ENCODE results near the gene TAS2R7. TPM values are rescaled to one million over a fixed set of nuclear protein-coding genes. Genes with fewer than 3 reads are reported as not detected.

TAS2R7 gene
- total and polyA plus RNA-seq, 2 experiments from 2014 or later = not detected

DNA sequence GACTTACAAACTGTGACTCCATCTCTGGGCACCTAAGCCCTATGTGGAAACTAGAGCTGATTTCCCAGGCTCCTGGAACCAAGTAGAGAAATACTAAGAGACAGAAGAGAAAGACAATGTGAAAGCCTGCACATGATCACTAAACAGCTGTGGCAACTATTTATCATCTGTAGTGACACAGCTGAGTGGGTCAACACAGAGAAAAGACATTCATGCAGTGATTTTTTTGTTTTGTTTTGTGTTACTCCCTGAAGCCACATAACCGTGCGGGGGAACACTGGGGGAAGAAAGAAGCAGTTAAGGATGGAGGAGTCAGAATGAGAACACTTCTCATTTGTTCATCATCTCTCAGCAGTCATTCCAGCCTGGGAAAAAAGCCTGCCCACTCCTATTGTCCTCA lies 45.3 kb upstream of the TAS2R7 start:
- H2AFZ ChIP-seq = no peak overlapping the region
- no peak overlapping the region for H3K27ac ChIP-seq (ENCODE audit: low read depth)
- no peak overlapping the region for H3K4me3 Mint-ChIP-seq

More for the DNA sequence above, 45.3 kb upstream of the TAS2R7 start:
- Histone ChIP-seq H3K4me2 (no peak overlapping the region), H3F3A (replicated peaks; ENCODE audit: low read depth) (no peaks in the 10 kb centered on the region), H4K20me1 (replicated peaks; ENCODE audit: insufficient read depth) (no peaks in the 10 kb centered on the region), H3K4me3 (no peak overlapping the region), H3K4me1 (ENCODE audit: insufficient read depth) (0 out of 2 replicates have a peak, but pooled peaks cover 5% of the 10 kb centered on the region), H3K79me2 (replicated peaks; ENCODE audit: insufficient read depth) (no peaks in the 10 kb centered on the region), H3K36me3 (ENCODE audit: insufficient read depth) (no peaks in the 10 kb centered on the region), H3K27me3 (ENCODE audit: insufficient read depth) (no peaks in the 10 kb centered on the region), H3K9me2 (ENCODE audit: insufficient read depth) (0 out of 2 replicates have a peak, but pooled peaks cover 8% of the 10 kb centered on the region)
- TF ChIP-seq, protein P1, sequence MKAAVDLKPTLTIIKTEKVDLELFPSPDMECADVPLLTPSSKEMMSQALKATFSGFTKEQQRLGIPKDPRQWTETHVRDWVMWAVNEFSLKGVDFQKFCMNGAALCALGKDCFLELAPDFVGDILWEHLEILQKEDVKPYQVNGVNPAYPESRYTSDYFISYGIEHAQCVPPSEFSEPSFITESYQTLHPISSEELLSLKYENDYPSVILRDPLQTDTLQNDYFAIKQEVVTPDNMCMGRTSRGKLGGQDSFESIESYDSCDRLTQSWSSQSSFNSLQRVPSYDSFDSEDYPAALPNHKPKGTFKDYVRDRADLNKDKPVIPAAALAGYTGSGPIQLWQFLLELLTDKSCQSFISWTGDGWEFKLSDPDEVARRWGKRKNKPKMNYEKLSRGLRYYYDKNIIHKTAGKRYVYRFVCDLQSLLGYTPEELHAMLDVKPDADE (IDR thresholded peaks at IDR 0.05) = no peak
- TF ChIP-seq JUNB (IDR thresholded peaks at IDR 0.05; ENCODE audit: unreplicated experiment) (no peak), NANOG (IDR thresholded peaks at IDR 0.05; ENCODE audit: borderline replicate concordance) (no peak), EZH2phosphoT487 (IDR thresholded peaks at IDR 0.05; ENCODE audit: unreplicated experiment) (no peak), POLR2AphosphoS5 (IDR thresholded peaks at IDR 0.05; ENCODE audit: low read depth) (no peak), ZNF331 (CRISPR knock-in tag; IDR thresholded peaks at IDR 0.05; ENCODE audit: low read depth) (no peak), ZNF114 (CRISPR knock-in tag; IDR thresholded peaks at IDR 0.05) (no peak), CREB1 (CRISPR knock-in tag; IDR thresholded peaks at IDR 0.05; ENCODE audit: low read depth) (no peak), STAT1 (IDR thresholded peaks at IDR 0.05; ENCODE audit: unreplicated experiment) (no peak), EZH2 (IDR thresholded peaks at IDR 0.05; ENCODE audit: low read depth, unreplicated experiment) (no peak)
- TF ChIP-seq, protein P2, sequence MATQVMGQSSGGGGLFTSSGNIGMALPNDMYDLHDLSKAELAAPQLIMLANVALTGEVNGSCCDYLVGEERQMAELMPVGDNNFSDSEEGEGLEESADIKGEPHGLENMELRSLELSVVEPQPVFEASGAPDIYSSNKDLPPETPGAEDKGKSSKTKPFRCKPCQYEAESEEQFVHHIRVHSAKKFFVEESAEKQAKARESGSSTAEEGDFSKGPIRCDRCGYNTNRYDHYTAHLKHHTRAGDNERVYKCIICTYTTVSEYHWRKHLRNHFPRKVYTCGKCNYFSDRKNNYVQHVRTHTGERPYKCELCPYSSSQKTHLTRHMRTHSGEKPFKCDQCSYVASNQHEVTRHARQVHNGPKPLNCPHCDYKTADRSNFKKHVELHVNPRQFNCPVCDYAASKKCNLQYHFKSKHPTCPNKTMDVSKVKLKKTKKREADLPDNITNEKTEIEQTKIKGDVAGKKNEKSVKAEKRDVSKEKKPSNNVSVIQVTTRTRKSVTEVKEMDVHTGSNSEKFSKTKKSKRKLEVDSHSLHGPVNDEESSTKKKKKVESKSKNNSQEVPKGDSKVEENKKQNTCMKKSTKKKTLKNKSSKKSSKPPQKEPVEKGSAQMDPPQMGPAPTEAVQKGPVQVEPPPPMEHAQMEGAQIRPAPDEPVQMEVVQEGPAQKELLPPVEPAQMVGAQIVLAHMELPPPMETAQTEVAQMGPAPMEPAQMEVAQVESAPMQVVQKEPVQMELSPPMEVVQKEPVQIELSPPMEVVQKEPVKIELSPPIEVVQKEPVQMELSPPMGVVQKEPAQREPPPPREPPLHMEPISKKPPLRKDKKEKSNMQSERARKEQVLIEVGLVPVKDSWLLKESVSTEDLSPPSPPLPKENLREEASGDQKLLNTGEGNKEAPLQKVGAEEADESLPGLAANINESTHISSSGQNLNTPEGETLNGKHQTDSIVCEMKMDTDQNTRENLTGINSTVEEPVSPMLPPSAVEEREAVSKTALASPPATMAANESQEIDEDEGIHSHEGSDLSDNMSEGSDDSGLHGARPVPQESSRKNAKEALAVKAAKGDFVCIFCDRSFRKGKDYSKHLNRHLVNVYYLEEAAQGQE (IDR thresholded peaks at IDR 0.05; ENCODE audit: unreplicated experiment) = no peak
- TF ChIP-seq, protein P3, sequence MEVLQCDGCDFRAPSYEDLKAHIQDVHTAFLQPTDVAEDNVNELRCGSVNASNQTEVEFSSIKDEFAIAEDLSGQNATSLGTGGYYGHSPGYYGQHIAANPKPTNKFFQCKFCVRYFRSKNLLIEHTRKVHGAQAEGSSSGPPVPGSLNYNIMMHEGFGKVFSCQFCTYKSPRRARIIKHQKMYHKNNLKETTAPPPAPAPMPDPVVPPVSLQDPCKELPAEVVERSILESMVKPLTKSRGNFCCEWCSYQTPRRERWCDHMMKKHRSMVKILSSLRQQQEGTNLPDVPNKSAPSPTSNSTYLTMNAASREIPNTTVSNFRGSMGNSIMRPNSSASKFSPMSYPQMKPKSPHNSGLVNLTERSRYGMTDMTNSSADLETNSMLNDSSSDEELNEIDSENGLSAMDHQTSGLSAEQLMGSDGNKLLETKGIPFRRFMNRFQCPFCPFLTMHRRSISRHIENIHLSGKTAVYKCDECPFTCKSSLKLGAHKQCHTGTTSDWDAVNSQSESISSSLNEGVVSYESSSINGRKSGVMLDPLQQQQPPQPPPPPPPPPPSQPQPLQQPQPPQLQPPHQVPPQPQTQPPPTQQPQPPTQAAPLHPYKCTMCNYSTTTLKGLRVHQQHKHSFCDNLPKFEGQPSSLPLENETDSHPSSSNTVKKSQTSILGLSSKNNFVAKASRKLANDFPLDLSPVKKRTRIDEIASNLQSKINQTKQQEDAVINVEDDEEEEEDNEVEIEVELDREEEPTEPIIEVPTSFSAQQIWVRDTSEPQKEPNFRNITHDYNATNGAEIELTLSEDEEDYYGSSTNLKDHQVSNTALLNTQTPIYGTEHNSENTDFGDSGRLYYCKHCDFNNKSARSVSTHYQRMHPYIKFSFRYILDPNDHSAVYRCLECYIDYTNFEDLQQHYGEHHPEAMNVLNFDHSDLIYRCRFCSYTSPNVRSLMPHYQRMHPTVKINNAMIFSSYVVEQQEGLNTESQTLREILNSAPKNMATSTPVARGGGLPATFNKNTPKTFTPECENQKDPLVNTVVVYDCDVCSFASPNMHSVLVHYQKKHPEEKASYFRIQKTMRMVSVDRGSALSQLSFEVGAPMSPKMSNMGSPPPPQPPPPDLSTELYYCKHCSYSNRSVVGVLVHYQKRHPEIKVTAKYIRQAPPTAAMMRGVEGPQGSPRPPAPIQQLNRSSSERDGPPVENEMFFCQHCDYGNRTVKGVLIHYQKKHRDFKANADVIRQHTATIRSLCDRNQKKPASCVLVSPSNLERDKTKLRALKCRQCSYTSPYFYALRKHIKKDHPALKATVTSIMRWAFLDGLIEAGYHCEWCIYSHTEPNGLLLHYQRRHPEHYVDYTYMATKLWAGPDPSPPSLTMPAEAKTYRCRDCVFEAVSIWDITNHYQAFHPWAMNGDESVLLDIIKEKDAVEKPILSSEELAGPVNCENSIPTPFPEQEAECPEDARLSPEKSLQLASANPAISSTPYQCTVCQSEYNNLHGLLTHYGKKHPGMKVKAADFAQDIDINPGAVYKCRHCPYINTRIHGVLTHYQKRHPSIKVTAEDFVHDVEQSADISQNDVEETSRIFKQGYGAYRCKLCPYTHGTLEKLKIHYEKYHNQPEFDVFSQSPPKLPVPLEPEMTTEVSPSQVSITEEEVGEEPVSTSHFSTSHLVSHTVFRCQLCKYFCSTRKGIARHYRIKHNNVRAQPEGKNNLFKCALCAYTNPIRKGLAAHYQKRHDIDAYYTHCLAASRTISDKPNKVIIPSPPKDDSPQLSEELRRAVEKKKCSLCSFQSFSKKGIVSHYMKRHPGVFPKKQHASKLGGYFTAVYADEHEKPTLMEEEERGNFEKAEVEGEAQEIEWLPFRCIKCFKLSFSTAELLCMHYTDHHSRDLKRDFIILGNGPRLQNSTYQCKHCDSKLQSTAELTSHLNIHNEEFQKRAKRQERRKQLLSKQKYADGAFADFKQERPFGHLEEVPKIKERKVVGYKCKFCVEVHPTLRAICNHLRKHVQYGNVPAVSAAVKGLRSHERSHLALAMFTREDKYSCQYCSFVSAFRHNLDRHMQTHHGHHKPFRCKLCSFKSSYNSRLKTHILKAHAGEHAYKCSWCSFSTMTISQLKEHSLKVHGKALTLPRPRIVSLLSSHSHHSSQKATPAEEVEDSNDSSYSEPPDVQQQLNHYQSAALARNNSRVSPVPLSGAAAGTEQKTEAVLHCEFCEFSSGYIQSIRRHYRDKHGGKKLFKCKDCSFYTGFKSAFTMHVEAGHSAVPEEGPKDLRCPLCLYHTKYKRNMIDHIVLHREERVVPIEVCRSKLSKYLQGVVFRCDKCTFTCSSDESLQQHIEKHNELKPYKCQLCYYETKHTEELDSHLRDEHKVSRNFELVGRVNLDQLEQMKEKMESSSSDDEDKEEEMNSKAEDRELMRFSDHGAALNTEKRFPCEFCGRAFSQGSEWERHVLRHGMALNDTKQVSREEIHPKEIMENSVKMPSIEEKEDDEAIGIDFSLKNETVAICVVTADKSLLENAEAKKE (CRISPR knock-in tag; IDR thresholded peaks at IDR 0.05) = no peak
- TF ChIP-seq, protein P4, sequence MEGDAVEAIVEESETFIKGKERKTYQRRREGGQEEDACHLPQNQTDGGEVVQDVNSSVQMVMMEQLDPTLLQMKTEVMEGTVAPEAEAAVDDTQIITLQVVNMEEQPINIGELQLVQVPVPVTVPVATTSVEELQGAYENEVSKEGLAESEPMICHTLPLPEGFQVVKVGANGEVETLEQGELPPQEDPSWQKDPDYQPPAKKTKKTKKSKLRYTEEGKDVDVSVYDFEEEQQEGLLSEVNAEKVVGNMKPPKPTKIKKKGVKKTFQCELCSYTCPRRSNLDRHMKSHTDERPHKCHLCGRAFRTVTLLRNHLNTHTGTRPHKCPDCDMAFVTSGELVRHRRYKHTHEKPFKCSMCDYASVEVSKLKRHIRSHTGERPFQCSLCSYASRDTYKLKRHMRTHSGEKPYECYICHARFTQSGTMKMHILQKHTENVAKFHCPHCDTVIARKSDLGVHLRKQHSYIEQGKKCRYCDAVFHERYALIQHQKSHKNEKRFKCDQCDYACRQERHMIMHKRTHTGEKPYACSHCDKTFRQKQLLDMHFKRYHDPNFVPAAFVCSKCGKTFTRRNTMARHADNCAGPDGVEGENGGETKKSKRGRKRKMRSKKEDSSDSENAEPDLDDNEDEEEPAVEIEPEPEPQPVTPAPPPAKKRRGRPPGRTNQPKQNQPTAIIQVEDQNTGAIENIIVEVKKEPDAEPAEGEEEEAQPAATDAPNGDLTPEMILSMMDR (conservative IDR thresholded peaks at IDR 0.05; ENCODE audit: low read depth in 2 of 2) = no peak
- no peaks in the 10 kb centered on the region for H3K9me3 Mint-ChIP-seq
- H3K27me3 Mint-ChIP-seq (ENCODE audit: insufficient read depth, low read depth, poor library complexity) = peaks cover 2% of the 10 kb centered on the region
- no peak for ATAC-seq
- no peak overlapping the region for H3K27ac Mint-ChIP-seq
- peaks cover 9% of the 10 kb centered on the region for H3K4me1 Mint-ChIP-seq
- no peak for DNase-seq (ENCODE audit: low spot score)
- H3K36me3 Mint-ChIP-seq (ENCODE audit: low read depth) = no peaks in the 10 kb centered on the region
